Skin of body (tissue), 2 donors: ENCODE measurements around the gene NPAS2. TPM values are rescaled to one million over a fixed set of nuclear protein-coding genes. Genes with fewer than 3 reads are reported as not detected.
A peak's percentile ranks its signal among the peaks of the same experiment; 100 is the strongest.

ENCODE experiments used
- DNase-seq: peaks from one replicate; lab custom pipeline; 2025; lab: John Stamatoyannopoulos, UW
- total RNA-seq: library from RNA; depleted of rRNA; stranded (reverse); fragments of >200 nt; gene quantifications from one replicate; pipeline ENCODE4 v1.2.3, GENCODE V29; 2014

Gene NPAS2
- total RNA-seq, 1 donor from 2014 or later: 6.3 TPM

GRCh38 chr2:101011152-101011551, 191.2 kb downstream of the NPAS2 start:
- no peak for DNase-seq

- no peak for DNase-seq
These were observed 192.2 kb downstream of the NPAS2 start for GRCh38 chr2:101012054-101012705.

GRCh38 chr2:101012706-101013181, 192.8 kb downstream of the NPAS2 start:
- DNase-seq: peak; percentile 42

- no peak for DNase-seq
These were observed 194.4 kb downstream of the NPAS2 start for GRCh38 chr2:101014264-101014857.

- no peak for DNase-seq
These were observed 197.4 kb downstream of the NPAS2 start for GRCh38 chr2:101017371-101017770.

GRCh38 chr2:101018934-101019333, 199.0 kb downstream of the NPAS2 start:
- no peak for DNase-seq

- no peak for DNase-seq
These were observed 202.3 kb downstream of the NPAS2 start for GRCh38 chr2:101022221-101022620.

GRCh38 chr2:101023327-101024107, 203.6 kb downstream of the NPAS2 start:
- no peak for DNase-seq

- no peak for DNase-seq
These were observed 205.6 kb downstream of the NPAS2 start for GRCh38 chr2:101025561-101025960.

- DNase-seq: no peak
These were observed 206.3 kb downstream of the NPAS2 start for GRCh38 chr2:101026253-101026701.

- DNase-seq: no peak
These were observed 207.1 kb downstream of the NPAS2 start for GRCh38 chr2:101026923-101027469.

- DNase-seq: no peak
These were observed 207.9 kb downstream of the NPAS2 start for GRCh38 chr2:101027852-101028251.

- DNase-seq: no peak
These were observed 211.1 kb downstream of the NPAS2 start for GRCh38 chr2:101030866-101031554.

- no peak for DNase-seq
These were observed 212.3 kb downstream of the NPAS2 start for GRCh38 chr2:101032084-101032776.

- peak; percentile 6 for DNase-seq
These were observed 216.6 kb downstream of the NPAS2 start for GRCh38 chr2:101036562-101036961.

- DNase-seq: no peak
These were observed 217.3 kb downstream of the NPAS2 start for GRCh38 chr2:101037161-101037755.

GRCh38 chr2:101038455-101039255, 218.7 kb downstream of the NPAS2 start:
- DNase-seq: no peak

GRCh38 chr2:101040072-101040471, 220.1 kb downstream of the NPAS2 start:
- no peak for DNase-seq

- no peak for DNase-seq
These were observed 220.8 kb downstream of the NPAS2 start for GRCh38 chr2:101040761-101041160.

GRCh38 chr2:101041413-101041812, 221.5 kb downstream of the NPAS2 start:
- DNase-seq: no peak
